ENCODE results near the gene TMEM138.

GRCh38 chr11:61377461-61378160, 15.4 kb downstream of the TMEM138 start:
- TF ChIP-seq CEBPB (IDR thresholded peaks at IDR 0.05; ENCODE audit: low read depth, low read length) (no peak), CTCF (conservative IDR thresholded peaks at IDR 0.05; ENCODE audit: low read depth, low read length) (no peak), USF2 (IDR thresholded peaks at IDR 0.05; ENCODE audit: low read depth, low read length) (no peak)

All from IMR-90 (cell line).